GM18502 (cell line): Measurements from ENCODE around the gene DGCR8.

Experiments
- ATAC-seq: cut with Tn5 transposase; IDR thresholded peaks from one replicate; pipeline ENCODE4 v1.9.1; 2021; ENCODE audit warnings: mild to moderate bottlenecking; ENCODE audit not compliant: unreplicated experiment, poor library complexity

DGCR8 gene

GRCh38 chr22:20107951-20108756, 28.1 kb downstream of the DGCR8 start:
- ATAC-seq = no peak

GRCh38 chr22:20108757-20109230, 28.8 kb downstream of the DGCR8 start:
- ATAC-seq = no peak

- no peak for ATAC-seq
Observed at GRCh38 chr22:20109411-20110358, 29.6 kb downstream of the DGCR8 start.

- no peak for ATAC-seq
Observed at GRCh38 chr22:20110359-20110985, 30.4 kb downstream of the DGCR8 start.

- ATAC-seq = no peak
Observed at GRCh38 chr22:20111045-20111688, 31.1 kb downstream of the DGCR8 start.

GRCh38 chr22:20111689-20112622, 31.9 kb downstream of the DGCR8 start:
- ATAC-seq = no peak

- no peak for ATAC-seq
Observed at GRCh38 chr22:20112623-20113511, 32.8 kb downstream of the DGCR8 start.

GRCh38 chr22:20113551-20114310, 33.7 kb downstream of the DGCR8 start:
- no peak for ATAC-seq

- ATAC-seq = no peak
Observed at GRCh38 chr22:20114506-20115475, 34.8 kb downstream of the DGCR8 start.

GRCh38 chr22:20115691-20116375, 35.8 kb downstream of the DGCR8 start, which contains the start of gene RANBP1:
Gene RANBP1 (plus strand): TSS chr22:20116104. CDS start chr22:20116185, 81 bp downstream.
- no peak for ATAC-seq

GRCh38 chr22:20116376-20116950, 36.4 kb downstream of the DGCR8 start:
- ATAC-seq = no peak

GRCh38 chr22:20116951-20117632, 37.1 kb downstream of the DGCR8 start, which contains the start of gene TRMT2A:
Gene TRMT2A (minus strand): TSS chr22:20117226. CDS start chr22:20116906, 320 bp downstream.
- ATAC-seq = peak; percentile 78

- ATAC-seq = peak; percentile 29
Observed at GRCh38 chr22:20117633-20118299, 37.7 kb downstream of the DGCR8 start.
